GM19468 (cell line): ENCODE results near the gene FOXN3.

ENCODE experiments used
- ATAC-seq: cut with Tn5 transposase; IDR thresholded peaks from one replicate; pipeline ENCODE4 v1.9.1; 2021; ENCODE audit warnings: mild to moderate bottlenecking, moderate library complexity, moderate number of reproducible peaks; ENCODE audit not compliant: unreplicated experiment; ENCODE audit errors: extremely low read depth

The FOXN3 gene

GRCh38 chr14:89386212-89386886 lies 30.7 kb downstream of the FOXN3 start:
- no peak for ATAC-seq

GRCh38 chr14:89384636-89385035 lies 32.4 kb downstream of the FOXN3 start:
- ATAC-seq = no peak

GRCh38 chr14:89384023-89384422 lies 33.0 kb downstream of the FOXN3 start:
- peak; percentile 79 for ATAC-seq

GRCh38 chr14:89382901-89383845 lies 33.9 kb downstream of the FOXN3 start:
- ATAC-seq = no peak

- ATAC-seq = no peak
These were observed 34.5 kb downstream of the FOXN3 start for GRCh38 chr14:89382487-89382886.

GRCh38 chr14:89379891-89380820 lies 36.9 kb downstream of the FOXN3 start:
- ATAC-seq = no peak

- no peak for ATAC-seq
These were observed 38.0 kb downstream of the FOXN3 start for GRCh38 chr14:89379006-89379405.

GRCh38 chr14:89378119-89378518 lies 38.9 kb downstream of the FOXN3 start:
- ATAC-seq = no peak

- ATAC-seq = no peak
These were observed 39.5 kb downstream of the FOXN3 start for GRCh38 chr14:89377544-89377943.

- ATAC-seq = no peak
These were observed 42.1 kb downstream of the FOXN3 start for GRCh38 chr14:89374908-89375307.

GRCh38 chr14:89373185-89373584 lies 43.8 kb downstream of the FOXN3 start:
- no peak for ATAC-seq

- no peak for ATAC-seq
These were observed 44.5 kb downstream of the FOXN3 start for GRCh38 chr14:89372512-89372883.

GRCh38 chr14:89371585-89372511 lies 45.2 kb downstream of the FOXN3 start:
- no peak for ATAC-seq

GRCh38 chr14:89370781-89371180 lies 46.3 kb downstream of the FOXN3 start:
- no peak for ATAC-seq

- no peak for ATAC-seq
These were observed 46.7 kb downstream of the FOXN3 start for GRCh38 chr14:89370381-89370780.

- ATAC-seq = no peak
These were observed 47.4 kb downstream of the FOXN3 start for GRCh38 chr14:89369656-89370055.

GRCh38 chr14:89368490-89369477 lies 48.2 kb downstream of the FOXN3 start:
- ATAC-seq = no peak

GRCh38 chr14:89367779-89368120 lies 49.3 kb downstream of the FOXN3 start:
- ATAC-seq = no peak
